Measurements from ENCODE around the gene EXOC3.
"Not testable (repeated sequence)": the region's sequence is repeated elsewhere in the genome, so short reads cannot be mapped to it uniquely, and the experiment has no call there.

Gene EXOC3

DNA sequence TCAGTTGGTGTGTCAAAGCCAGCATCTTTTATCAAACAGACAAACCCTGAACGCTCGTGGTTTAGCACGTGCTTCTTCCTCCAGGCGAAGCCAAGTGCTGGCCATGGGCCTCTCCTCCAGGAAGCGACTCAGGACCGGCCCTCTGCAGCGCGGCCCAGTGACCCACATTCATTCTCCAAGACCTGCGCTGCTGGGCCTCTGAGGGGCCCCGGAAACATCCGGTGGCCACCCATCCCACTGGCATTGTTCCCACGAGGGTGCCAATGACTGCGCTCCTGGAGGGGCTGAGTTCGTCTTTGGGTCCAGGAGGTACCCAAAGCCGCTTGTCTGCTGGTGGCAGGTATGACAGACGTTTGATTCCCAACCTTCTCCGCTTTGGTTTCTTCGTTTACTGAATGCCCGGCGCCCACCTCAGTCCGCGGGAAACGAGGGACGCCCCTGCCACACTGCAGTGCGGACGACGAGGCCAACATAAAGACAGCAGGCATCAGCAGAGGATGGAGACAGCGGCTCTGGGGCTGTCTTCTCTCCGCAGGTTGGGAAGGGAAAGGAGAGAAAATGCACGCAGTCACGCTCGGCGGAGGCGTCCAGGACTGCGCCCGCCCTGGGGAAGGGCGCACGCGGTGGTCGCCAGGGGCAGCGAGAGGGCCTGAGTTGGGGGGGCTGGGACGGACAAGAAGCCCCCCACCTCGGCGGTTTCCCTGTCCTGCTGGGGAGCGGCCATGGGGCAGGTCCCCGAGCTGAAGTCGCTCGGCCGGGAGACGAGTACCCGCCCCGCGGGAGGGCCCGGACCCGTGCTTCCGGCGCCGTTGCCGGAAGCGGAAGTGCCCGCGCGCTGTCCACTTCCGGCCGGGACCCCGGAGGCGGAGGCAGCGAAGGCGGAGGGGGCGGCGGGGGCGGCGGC, at the start of gene EXOC3:
Gene EXOC3 (plus strand): TSS at position 842 of the 904 bp plus-strand sequence. CDS start 3,030 bp downstream, outside the sequence.
- DNase-seq = peak; percentile 72 to 77

DNA sequence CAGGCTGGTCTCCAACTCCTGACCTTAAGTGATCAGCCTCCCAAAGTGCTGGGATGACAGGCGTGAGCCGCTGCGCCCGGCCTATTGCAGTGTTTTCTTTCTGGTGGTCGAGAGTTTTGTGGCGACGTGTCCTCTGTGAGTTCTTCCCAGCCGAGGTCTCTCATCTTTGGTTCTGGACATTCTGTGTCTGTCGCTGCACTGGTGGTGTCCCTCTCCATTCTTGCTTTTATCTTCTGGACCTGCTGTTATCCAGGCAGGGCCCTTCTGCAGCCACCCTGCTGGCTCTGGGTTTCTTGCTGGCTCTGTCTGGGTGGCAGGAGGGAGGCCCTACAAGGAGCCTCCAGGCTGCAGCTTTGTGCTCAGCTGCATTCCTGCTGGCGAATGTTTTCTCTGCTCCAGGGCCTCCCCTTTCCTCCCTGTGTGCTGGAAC, 49.1 kb upstream of the EXOC3 start:
- DNase-seq = no peak

DNA sequence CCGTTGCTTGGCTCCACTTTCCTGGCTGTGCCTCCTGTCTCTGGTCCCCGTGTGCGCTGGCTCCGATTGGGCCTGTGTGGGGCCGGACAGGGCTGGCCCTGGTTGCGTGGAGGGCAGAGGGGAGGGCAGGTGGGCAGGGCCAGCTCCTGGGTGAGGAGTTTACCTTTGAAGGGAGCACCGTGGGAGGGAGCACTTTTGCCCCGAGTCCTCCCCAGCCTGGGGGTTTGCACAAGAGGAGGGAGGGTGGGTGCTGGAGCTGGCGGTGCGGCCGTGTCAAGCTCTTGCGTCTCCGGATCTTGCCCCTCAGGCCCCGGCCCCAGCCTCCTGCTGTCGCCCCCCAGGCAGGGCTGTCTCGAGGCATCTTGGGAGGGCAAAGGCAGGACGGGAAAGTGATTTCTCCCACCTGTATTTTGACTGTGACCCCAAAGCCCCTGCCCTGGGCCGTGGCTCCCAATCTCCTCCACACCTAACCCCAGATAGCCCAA, 48.3 kb upstream of the EXOC3 start:
- no peak for DNase-seq

DNA sequence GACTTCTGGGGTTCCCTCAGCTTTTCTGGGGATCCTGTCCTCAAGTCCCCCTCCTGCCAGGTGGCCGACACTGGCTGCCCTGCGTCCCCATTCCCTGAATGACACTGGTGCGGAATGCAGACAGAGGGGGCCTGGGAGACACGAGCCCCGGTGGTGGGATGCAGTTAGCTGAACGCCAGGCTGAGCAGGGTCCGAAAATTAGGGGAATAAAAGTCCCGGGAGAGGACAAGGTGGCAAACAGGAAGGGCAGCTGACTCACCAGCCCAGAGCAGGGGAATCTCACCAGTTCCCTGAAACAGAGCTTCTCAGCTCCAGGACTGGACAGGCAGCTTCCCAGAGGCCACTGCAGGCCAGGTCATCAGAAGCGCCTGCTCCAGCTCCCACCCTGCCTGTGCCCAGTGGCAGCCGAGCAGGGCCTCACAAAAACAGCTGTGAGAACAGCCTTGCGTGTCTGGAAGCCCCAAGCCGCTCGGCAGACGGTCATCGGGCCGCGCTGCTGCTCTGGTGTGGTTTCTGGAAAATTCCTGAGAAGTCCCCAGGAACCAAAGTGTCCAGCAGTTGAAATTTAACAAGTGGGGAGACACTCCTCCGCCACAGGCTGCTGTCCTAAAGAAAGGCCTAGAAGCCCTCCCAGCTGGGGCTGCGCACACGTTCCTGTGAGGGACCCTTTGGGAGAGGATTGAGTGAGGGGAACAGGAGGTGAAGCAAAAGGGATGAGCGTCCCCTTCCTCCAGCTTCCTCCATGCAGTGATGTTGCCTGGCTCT, 47.6 kb upstream of the EXOC3 start:
- DNase-seq = no peak

DNA sequence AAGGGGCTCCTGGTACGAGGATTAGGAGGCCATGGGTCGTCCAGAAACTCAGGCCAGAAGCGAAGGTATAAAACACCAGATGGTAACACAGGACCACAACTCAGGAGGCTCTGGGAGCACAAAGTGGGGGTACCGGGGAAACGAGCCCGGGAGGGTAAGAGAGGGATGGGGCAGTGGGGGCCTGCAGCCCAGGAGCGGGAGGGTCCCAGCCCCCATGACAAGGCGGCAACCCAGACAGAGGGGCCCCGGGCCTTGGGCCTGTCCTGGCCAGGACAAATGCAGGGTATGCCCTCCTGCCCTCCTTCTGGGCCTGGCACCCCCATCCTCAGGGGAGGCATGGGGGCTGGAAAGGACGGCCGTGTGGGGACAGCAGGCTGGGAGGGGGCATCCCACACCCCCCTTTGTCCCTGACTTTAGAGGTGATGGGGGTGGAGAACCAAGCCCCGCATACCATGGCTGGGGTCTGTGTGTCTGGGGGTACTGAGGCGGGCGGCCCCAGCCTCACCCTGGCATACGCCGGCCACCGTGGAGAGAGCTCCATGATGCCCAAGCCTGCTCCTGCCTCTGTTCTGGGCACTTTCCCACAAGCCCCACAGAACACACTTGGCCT, 47.0 kb upstream of the EXOC3 start:
- no peak for DNase-seq

DNA sequence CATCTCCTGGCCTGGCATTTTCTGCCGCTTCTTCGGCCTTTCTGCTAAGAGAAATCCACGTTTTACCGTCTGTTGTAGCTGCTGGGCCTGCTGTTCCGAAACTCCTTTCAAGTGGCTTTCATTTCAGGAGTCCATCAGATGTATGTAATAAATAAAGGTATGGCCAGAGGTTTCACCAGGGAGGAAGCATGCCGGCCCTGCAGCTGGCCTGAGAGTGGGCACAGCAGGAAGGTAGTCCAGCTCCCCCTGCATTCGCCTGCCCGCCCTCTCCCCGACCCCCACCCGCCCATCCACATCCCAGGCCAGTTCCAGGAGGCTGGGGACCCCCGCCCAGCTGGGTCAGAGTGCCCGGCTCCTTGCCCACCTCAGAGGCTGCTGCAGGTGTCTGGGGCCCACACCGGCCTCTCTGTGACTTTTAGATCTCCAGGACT, 46.4 kb upstream of the EXOC3 start:
- DNase-seq = no peak

DNA sequence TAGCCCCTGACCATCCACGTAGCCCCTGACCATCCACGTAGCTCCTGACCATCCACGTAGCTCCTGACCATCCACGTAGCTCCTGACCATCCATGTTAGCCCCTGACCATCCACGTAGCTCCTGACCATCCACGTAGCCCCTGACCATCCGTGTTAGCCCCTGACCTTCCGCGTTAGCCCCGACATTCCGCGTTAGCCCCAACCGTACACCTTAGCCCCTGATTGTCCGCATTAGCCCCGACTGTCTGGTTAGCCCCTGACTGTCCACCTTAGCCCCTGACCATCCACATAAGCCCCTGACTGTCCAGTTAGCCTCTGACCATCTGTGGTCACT, 44.9 kb upstream of the EXOC3 start:
- not testable (repeated sequence) for DNase-seq

DNA sequence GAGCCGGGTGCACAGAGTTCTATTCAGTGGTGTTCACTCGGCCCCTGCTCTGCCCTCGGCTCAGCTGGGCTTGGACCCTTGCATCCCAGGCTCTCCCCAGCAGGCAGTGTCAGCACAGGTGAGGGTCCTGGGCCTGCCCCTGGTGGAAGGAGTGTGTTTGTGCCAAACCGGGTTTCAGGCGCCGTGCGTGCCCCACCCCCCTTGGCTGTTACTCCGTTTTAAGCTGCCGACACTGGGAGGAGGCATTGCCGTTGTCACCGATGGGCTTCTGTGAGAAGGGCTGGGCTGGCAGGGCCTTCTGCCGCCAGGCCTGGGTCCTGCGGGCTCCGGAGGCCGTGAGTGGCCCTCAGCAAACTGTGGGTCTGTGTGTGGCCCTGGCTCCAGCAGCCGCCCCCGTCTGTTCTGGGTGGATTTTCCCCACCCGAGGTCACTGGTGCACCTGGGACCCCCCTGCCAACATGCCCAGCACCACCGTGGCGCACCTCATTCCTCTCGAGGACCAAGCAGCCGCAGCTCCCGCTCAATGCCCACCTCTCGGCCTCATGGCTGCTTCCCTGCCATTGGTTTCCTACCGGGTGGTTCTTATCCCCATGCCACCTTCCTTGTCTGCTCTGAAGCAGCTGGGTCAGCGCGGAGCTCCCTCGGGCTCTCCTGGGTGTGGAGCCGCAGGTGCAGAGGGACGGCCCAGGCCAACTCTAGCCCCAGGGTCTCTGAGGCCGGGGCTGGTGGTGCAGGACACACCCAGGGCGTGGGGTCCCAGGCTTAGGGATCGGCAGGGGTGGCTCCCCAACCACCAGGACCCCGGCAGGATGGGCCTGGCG, 44.3 kb upstream of the EXOC3 start:
- DNase-seq = no peak

DNA sequence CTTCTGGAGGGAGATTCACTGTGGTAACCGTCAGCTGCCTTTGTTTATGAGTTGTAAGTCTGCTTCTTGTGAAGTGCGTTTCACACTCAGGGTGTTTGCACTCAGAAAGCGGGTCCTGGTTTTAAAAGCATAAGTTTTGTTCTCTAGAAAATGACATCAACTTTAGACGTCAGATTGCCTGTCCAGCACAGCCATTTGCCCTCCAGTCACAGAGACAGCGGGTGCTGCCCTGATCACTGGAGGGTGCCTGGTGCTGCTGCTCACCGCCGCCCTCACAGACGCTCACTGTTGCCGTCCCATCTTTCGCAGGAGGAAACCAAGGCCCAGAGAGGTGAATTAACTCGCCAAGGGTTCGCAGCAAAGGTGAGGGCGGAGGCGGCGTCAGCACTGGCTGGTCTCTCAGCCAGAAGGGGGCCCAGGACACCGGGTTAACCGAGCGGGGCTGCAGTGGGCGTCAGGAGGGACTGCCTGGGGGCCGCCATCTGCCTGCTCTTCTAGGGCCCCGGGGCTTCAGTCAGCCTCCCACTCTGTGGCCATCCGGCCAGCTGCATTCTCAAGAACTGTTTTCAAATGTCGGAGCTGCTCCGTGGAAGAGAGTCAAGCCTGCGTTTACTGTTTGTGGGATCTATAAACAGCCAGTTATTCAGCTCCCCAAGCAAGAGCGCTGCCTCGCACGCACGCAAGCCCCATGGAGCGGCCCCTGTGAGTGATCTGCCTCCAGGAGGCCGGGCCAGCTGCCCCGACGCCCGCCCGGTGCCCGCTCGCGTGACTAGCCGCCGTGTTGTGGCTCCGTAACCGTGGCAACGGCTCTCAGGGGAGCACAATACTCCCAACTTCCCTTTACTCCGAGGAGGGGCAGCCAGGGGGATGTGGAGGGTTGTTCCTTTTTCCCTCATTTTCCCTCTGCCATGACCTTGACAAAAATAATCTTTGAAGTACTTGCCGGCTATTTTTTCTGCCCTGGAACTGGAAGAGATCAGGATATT, 43.4 kb upstream of the EXOC3 start:
- DNase-seq = peak; percentile 60 to 71

DNA sequence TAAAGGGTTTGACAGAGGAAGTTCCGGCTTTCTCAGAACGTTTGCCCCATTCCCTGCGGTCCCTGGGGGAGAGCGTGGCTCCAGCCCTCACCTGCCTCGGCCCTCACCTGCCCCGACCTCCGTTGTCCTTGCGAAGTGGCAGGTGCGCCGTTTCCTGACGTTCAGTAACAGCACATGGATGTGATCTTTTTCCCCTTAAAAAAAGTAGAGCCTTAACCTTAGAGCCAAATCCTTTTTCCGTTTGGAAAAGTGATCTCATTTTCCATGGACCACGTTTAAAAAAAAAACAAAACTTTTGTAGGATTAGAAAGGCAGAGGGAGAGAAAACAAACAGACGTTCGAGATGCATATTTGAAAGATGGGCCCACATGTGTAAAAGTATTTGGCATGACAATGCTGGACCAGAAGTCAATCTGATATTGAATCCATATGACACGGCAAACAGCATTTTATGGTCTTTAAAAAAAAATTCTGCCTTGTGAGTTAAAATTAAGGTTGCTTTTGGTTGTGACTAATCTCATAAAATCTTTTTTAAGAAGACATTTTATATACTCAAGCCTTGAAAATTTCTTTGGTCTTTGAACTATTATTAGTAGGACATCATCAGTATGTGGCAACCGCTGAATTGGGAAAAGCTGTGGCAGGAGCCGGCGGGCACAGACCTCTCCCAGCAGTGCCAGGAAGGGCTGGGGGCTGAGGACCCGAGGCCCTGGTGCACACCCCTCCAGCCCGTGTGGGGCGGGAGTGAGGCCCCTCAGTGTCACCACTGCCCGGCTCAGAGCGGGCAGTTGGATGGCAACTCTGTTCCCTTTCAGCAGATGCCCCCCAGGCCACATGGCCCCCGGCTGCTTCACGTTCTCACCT, 42.5 kb upstream of the EXOC3 start:
- no peak for DNase-seq

DNA sequence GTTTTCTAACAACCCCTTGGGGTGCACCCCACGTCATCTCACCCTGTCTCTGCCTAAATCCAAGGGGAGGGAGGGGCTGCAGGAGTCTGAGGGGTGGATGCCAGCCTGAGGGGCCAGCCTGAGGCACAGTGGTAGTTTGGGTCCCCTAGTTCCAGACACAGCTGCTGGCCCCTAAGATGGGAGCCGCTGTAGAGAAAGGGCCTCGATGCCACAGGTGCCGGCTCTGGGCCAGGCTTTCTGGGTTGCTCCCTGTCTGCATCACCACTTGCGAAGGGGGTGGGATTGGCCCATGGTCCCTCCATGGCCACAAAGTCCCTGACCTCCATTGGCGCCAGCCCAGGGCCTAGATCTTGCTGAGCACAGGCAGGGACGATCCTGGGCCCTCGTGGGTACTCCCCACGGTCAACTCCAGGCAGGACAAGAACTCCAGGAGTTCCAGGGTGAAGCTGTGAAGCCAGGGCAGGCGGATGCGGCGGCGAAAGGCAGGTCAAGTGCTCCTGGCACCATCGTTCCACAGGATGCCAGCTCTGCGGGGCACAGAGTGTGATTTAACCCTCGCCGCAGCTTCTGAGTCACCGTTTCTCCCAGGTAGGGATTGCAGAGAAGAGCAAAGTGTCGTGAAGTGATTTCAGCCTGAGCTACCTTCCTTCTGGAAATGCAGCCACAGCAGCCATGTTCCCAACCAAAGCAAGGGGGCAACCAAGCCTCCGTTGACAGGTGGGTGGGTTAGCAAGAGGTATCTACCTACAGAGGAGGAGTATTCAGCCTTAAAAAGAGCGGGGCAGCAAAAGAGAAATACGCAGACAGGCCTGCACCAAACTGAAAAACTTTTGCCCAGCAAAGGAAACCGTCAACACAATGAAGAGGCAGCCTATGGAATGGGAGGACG, 41.6 kb upstream of the EXOC3 start:
- DNase-seq = no peak

DNA sequence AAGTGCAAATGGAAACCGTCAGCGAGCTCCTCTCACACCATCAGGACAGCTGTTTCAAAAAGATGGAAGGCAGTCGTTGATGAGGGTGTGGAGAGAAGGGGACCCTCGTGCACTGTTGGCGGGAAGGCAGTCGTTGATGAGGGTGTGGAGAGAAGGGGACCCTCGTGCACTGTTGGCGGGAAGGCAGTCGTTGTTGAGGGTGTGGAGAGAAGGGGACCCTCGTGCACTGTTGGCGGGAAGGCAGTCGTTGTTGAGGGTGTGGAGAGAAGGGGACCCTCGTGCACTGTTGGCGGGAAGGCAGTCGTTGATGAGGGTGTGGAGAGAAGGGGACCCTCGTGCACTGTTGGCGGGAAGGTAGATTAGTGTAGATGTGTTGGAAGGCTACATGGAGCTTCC, 40.8 kb upstream of the EXOC3 start:
- not testable (repeated sequence) for DNase-seq

DNA sequence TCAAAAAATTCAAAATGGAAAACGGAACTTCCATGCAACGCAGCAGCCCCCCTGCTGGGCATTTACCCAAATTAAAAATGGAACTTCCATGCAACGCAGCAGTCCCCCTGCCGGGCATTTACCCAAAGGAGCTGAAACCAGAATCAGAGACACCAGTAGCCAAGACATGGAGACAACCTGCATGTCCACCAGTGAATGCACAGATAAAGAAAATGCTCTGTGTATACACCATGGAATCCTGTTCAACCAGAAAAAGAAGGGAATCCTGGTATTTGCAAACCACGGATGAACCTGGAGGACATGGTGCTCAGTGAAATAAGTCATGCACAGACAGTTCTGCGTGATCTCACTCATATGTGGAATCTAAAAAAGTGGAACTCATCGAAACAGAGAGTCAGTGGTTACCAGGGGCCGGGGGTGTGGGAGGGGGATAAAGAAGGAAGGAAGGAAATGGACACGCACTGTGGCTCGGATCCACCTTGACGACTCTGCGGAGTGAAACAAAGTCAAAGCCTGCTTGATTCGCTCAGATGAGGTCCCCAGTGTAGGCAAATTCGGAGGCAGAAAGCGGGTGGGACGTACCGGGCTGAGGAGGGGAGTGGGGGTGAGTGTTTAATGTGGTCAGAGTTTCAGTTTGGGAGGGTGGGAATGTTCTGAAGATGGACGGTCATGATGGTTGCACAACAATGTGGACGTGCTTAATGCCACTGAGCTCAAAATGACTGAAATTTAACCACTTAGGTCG, 40.2 kb upstream of the EXOC3 start:
- peak; percentile 50 to 60 for DNase-seq

DNA sequence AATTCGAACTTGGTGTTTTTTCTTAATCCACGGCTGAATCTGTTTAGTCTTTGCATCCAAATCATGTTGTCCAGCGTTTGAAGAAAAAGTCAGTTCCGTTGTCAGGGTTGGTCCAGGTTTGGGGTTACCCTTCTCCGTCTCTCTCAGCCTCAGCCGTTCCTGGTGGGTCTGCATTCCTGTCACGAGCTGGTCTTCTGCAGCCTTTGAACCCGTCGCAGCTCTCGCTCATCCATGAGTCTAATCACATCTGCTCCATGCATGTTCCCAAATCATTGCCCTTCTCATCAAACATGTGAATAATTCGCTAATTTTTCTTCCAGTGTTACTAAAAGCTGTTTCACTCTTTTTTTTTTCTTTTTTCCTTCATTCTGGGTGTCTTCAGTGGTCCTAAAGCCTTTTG, 39.0 kb upstream of the EXOC3 start:
- no peak for DNase-seq

DNA sequence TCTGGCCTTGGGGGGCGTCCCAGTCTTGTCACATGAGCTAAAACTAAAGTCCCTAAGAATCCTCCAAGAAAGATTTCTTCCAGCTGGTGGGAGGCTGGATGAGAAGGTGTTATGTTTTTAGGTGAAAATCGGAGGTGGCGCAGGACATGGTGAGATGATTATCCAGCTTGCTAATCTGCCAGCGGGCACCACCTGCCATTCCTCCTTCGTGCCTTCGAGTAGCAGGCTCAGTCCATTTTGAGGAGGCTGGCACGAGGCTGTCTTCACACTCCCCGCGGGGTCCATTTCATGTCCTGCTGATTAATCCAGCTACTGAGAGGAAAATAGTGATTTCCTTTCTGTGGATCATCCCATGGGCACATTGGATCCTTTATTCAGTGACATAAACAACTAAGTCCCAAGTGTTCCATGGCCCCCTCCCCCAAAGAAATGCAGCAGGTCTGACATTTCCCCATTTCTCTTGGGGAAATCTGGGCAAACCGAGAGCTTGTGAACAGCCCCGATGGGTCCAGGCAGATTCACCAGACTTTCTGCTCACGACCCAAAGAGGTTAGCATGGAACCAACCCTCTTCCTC, 38.2 kb upstream of the EXOC3 start:
- no peak for DNase-seq

DNA sequence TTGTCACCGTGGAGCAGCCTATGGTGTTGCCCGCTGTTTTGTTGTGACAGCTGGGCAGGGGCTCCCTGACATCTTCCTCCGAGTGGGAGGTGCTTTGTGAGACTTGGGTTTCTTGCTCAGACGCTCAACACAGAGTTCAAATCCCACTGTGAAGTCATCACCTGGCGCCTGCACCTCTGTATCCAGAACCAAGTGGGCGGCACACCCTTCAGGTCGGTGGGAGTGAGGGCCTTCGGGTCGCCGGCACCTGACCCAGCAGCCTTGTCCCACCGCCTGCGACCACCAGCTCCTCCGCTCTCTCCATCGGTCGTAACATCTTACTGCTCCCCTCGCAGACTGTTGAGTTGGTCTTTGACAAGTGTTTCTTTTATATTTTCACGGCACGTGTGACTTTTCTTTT, 37.6 kb upstream of the EXOC3 start:
- DNase-seq = no peak

DNA sequence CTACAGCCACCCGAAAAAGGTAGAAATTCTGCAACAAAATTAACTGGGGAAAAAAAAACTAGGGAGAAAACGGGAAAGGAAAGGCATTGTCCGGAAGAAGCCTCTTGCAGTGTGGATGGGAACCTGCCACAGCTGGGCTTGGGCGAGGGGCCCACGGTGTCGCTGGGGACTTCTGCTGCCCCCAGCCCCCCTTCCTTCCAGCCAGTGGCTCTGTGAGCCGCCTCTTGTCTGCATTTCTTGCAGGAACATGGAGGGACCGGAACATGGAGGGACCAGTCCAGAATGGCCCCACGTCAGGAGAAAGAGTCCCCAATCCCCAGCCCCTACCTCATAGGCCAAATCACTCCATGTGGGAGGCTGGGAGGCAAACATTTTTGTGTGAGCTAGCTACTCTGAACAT, 36.9 kb upstream of the EXOC3 start:
- no peak for DNase-seq

DNA sequence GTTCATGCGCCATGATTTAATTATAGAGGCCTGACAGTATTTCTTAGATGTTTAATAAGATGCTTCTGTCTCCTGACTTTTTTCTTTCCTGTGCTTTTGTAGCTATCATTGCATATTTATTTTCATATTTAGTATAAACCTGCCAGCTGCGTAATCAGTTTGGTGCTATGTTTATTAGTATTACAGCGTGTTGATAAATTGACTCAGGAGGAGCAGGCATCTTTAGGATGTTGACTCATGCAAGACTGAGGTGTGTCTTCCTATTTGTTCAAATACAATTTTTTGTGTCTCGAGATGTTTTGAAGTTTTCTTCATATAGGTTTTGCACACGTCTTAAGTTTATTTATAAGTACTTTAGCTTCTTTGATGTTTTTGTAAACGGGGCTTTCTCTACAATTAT, 35.9 kb upstream of the EXOC3 start:
- no peak for DNase-seq

Measured in activated CD4-positive, alpha-beta T cell treated with anti-CD3 and anti-CD28 coated beads, Interleukin-2, amount 50 U/mL, for 48 hours (primary cell).